SK-N-SH (cell line): ENCODE results near the gene EDN3.

Experiments
- EP300 ChIP-seq, 2 experiments: IDR thresholded peaks; 2 replicates each; pipeline versions ENCODE4 v1.4.0 to v1.6.1; 2012; ENCODE audit warnings: borderline replicate concordance in 1 of 2, low read depth in 1 of 2, low read length in 1 of 2
- GABPA ChIP-seq: IDR thresholded peaks from 2 replicates; pipeline ENCODE4 v1.4.0; 2012; ENCODE audit warnings: low read depth, mild to moderate bottlenecking
- NRF1 ChIP-seq: IDR thresholded peaks from 2 replicates; pipeline ENCODE4 v1.6.1; 2012; ENCODE audit warnings: low read depth, mild to moderate bottlenecking, low read length
- POLR2AphosphoS5 ChIP-seq: IDR thresholded peaks from 2 replicates; pipeline ENCODE4 v1.6.1; 2012; ENCODE audit warnings: low read depth, low read length
- RFX5 ChIP-seq: IDR thresholded peaks from 2 replicates; pipeline ENCODE4 v1.6.1; 2012; ENCODE audit warnings: mild to moderate bottlenecking, improper control_type of control experiment, low read length
- YY1 ChIP-seq: IDR thresholded peaks from 2 replicates; pipeline ENCODE4 v1.4.0; 2012; ENCODE audit warnings: low read depth, mild to moderate bottlenecking
- TF ChIP-seq, protein P1 (sequence below): fragments of 200-600 bp; sonication (generic); IDR thresholded peaks from 2 replicates; pipeline ENCODE4 v1.6.1; 2017; ENCODE audit warnings: antibody characterized with exemption, mild to moderate bottlenecking, moderate library complexity

GRCh38 chr20:59291740-59292383 lies 8.5 kb upstream of the EDN3 start:
- TF ChIP-seq, protein P1, sequence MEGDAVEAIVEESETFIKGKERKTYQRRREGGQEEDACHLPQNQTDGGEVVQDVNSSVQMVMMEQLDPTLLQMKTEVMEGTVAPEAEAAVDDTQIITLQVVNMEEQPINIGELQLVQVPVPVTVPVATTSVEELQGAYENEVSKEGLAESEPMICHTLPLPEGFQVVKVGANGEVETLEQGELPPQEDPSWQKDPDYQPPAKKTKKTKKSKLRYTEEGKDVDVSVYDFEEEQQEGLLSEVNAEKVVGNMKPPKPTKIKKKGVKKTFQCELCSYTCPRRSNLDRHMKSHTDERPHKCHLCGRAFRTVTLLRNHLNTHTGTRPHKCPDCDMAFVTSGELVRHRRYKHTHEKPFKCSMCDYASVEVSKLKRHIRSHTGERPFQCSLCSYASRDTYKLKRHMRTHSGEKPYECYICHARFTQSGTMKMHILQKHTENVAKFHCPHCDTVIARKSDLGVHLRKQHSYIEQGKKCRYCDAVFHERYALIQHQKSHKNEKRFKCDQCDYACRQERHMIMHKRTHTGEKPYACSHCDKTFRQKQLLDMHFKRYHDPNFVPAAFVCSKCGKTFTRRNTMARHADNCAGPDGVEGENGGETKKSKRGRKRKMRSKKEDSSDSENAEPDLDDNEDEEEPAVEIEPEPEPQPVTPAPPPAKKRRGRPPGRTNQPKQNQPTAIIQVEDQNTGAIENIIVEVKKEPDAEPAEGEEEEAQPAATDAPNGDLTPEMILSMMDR: no peak
- TF ChIP-seq NRF1 (no peak), POLR2AphosphoS5 (no peak), YY1 (no peak), EP300 (IDR thresholded peaks at IDR 0.05; ENCODE audit: borderline replicate concordance in 1 of 2, low read depth in 1 of 2, low read length in 1 of 2) (no peak), RFX5 (no peak), GABPA (no peak)
